ACC112 (cell line): Measurements from ENCODE around the gene TNFAIP8L3.
A peak's percentile ranks its signal among the peaks of the same experiment; 100 is the strongest.
"Not testable (repeated sequence)": the region's sequence is repeated elsewhere in the genome, so short reads cannot be mapped to it uniquely, and the experiment has no call there.

Experiments
- H2AFZ ChIP-seq: fragments of 200-600 bp; sonication (generic); one replicate; pipeline ENCODE4 v1.6.0; 2017; ENCODE audit warnings: antibody characterized with exemption, low read length; ENCODE audit not compliant: unreplicated experiment
- H3K27ac ChIP-seq: fragments of 200-600 bp; sonication (generic); 2 replicates; pipeline ENCODE4 v1.5.1; 2014; ENCODE audit warnings: low read depth, mild to moderate bottlenecking, antibody characterized with exemption, low read length, moderate library complexity
- H3K27me3 ChIP-seq: fragments of 200-600 bp; sonication (generic); 2 replicates; pipeline ENCODE4 v1.6.1; 2014; ENCODE audit warnings: mild to moderate bottlenecking, antibody characterized with exemption, low read length, moderate library complexity, mixed read lengths; ENCODE audit not compliant: insufficient read depth
- H3K36me3 ChIP-seq: fragments of 200-600 bp; sonication (generic); 2 replicates; pipeline ENCODE4 v1.6.1; 2016; ENCODE audit warnings: mild to moderate bottlenecking, antibody characterized with exemption, low read length, moderate library complexity, mixed read lengths; ENCODE audit not compliant: insufficient read depth
- H3K4me1 ChIP-seq: fragments of 200-600 bp; sonication (generic); one replicate; pipeline ENCODE4 v1.6.1; 2016; ENCODE audit warnings: low read length, mixed read lengths; ENCODE audit not compliant: insufficient read depth, unreplicated experiment, control insufficient read depth
- H3K4me3 ChIP-seq: fragments of 200-600 bp; sonication (generic); 2 replicates; pipeline ENCODE4 v1.5.1; 2014; ENCODE audit warnings: mild to moderate bottlenecking, low read depth, low read length
- H3K79me2 ChIP-seq: fragments of 200-600 bp; sonication (generic); one replicate; pipeline ENCODE4 v1.6.0; 2016; ENCODE audit warnings: low read length; ENCODE audit not compliant: control insufficient read depth, unreplicated experiment, insufficient read depth

The TNFAIP8L3 gene

DNA sequence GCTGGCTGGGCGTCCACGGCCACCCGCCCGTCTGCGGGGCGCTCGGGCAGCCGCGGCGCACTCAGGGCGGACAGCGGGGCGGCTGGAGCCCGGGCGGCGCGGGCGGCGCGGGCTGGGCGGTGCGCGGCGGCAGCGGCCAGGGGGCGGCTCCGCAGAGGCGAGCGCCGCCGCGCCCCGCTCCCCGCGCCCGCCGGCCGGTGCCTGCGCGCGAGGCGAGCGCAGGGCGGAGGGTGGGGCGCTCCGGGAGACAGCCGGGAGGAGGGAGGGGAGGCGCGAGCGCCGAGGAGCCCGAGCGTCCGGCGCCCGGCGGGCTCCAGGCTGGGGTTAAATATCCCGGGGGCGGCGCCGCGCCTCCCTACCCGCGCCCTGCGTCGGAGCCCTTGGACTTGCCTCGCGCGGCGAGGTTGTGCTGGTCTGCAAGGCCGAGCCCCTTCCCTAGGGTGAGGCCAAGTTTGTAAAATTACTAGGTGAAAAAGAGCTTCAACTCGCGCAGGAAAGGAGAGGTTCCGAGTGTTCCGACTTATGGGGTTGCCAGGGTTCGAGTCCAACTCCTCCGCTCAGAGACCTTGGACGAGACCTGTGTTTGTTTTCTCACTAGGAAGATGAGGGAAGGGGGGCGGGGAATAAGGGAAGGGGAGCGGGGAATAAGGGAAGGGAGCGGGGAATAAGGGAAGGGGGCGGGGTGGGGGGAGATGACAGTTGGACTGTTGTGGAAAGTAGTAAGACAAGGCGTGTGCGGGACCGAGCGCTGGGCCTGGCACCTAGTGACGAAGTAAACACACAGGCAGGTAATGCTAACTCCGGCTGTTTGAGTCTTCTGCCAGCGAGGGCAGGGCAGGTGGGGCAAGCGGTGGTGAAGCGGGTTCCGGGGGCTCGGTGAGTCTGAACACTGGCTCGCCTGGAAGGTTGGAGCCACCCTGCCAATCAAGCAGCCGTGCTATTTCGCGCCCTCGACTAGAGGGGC, at the start of gene TNFAIP8L3:
TNFAIP8L3 (minus strand) TSS at position 301 of the 964 bp plus-strand sequence. CDS start 311 bp downstream, outside the sequence.
- Histone ChIP-seq H3K36me3 (no peaks in the 10 kb centered on the region), H3K79me2 (peaks cover 32% of the 10 kb centered on the region), H3K27ac (peak within 1 kb of the TSS; percentile 23; the same call in 1 of the 2 replicates), H3K4me1 (peaks cover 47% of the 10 kb centered on the region), H3K4me3 (peak within 1 kb of the TSS; percentile 97), H3K27me3 (no peaks in the 10 kb centered on the region), H2AFZ (peak within 1 kb of the TSS; percentile 97)

DNA sequence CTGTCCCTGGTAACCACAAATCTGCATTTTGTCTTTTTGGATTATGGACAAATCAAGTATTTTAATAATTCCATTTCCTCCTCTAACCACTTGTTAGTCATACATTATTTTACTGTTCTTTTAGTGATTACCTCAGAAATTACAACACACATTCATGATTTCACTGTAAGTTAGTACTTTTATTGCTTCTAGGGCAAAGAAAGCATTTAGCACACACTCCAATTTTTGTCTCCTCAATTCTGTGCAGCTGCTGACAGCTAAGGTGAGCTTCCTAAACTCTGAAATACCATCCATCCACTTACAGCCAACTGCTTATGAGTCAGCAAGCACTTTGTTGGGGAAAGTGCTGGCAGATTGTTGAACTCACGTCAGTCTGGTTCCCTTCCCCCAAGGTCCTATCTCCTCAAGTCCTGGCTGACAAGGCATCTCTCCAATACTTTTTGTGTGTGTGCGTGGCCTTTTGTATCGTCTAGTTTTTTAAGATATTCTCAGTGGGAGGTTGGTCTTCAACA, 49.4 kb upstream of the TNFAIP8L3 start:
- Histone ChIP-seq H3K27ac (peak overlapping the region; percentile 54), H3K36me3 (no peaks in the 10 kb centered on the region), H3K27me3 (no peaks in the 10 kb centered on the region), H3K79me2 (no peaks in the 10 kb centered on the region), H2AFZ (peak overlapping the region; percentile 19), H3K4me3 (0 out of 2 replicates have a peak overlapping the region, but pooled peaks have one; percentile 7), H3K4me1 (peaks cover 13% of the 10 kb centered on the region)

DNA sequence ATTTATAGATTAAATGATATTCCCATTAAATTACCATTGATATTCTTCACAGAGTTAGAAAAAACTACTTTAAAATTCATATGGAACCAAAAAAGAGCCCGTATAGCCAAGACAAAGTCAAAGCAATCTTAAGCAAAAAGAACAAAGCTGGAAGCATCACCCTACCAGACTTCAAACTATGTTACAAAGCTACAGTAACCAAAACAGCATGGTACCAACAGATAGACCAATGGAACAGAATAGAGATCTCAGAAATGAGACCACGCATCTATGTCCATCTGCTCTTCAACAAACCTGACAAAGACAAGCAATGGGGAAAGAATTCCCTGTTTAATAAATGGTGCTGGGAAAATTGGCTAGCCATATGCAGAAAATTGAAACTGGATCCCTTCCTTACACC, 45.6 kb upstream of the TNFAIP8L3 start:
- not testable (repeated sequence) for H3K79me2 ChIP-seq, H3K4me3 ChIP-seq, H3K36me3 ChIP-seq, H3K27me3 ChIP-seq, H3K27ac ChIP-seq, H2AFZ ChIP-seq
- peaks cover 13% of the 10 kb centered on the region for H3K4me1 ChIP-seq

DNA sequence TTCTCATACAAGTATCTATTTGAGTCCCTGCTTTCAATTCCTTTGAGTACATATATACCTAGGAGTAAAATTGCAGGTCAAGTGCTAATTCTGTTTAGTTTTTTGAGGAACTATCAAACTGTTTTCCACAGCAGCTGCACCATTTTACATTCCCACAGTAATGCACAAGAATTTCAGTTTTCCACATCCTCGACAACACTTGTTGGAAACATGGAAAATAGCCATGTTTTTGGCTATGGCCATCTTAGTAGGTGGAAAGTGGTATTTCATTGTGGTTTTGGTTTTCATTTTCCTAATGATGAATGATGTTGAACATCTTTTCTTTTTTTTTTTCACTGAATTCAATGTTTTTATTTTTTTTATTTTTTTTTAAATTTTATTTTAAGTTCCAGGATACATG, 44.4 kb upstream of the TNFAIP8L3 start:
- H3K27me3 ChIP-seq, result no peaks in the 10 kb centered on the region
- no peaks in the 10 kb centered on the region for H3K79me2 ChIP-seq
- no peak overlapping the region for H2AFZ ChIP-seq
- no peaks in the 10 kb centered on the region for H3K36me3 ChIP-seq
- H3K4me1 ChIP-seq, result peaks cover 9% of the 10 kb centered on the region
- no peak overlapping the region for H3K4me3 ChIP-seq
- H3K27ac ChIP-seq, result no peak overlapping the region

DNA sequence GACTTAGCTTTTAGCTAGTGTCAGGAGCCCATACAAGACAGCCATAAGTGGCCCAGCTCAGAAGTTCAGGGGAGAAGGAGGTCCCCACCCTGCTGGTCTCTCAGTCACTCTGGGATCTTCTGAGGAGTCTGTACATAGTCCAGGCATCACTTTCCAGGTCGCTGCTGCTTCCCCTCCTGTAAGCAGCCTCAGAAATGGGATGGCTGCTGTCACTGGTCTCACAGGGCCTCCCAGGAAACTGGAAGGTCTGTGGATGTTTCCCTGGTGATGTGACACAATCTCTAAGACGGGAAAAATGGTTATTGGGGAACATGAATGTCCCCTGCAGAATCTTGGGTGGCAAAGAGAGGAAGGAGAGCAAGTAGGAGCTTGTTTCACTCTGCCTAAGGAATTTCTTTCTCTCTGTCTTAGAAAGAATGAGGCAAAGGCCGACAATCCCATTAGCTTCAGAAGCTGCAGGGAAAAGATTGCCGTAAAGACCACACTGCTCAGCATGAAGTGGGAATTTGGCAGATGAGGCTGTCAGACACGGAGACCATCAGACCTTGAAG, 43.2 kb upstream of the TNFAIP8L3 start:
- no peaks in the 10 kb centered on the region for H3K27me3 ChIP-seq
- H3K4me1 ChIP-seq, result peaks cover 17% of the 10 kb centered on the region
- H2AFZ ChIP-seq, result no peak overlapping the region
- H3K4me3 ChIP-seq, result no peak overlapping the region
- H3K27ac ChIP-seq, result no peak overlapping the region
- no peaks in the 10 kb centered on the region for H3K79me2 ChIP-seq
- H3K36me3 ChIP-seq, result no peaks in the 10 kb centered on the region

DNA sequence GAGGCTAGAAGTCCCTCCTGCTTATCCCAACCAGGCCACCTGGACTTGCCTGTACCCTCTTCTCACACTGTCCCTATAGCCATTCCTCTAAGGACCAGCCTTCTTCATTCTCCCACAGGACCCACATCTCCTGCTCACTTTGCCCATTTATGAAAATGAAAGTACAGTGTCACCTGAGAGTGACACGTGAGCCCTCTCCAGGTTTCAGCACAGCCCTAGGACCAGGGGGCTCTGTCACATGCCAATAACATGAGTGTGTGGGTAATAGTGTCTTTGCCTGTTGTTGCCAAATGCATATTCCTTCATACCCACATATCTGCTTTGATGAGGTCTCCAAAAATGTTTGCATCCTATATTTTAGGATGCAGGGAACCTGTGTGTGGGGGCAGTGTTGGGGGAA, 42.3 kb upstream of the TNFAIP8L3 start:
- H3K27ac ChIP-seq, result no peak overlapping the region
- H3K4me3 ChIP-seq, result no peak overlapping the region
- no peaks in the 10 kb centered on the region for H3K79me2 ChIP-seq
- H3K36me3 ChIP-seq, result no peaks in the 10 kb centered on the region
- no peak overlapping the region for H2AFZ ChIP-seq
- H3K4me1 ChIP-seq, result peaks cover 23% of the 10 kb centered on the region
- H3K27me3 ChIP-seq, result no peaks in the 10 kb centered on the region

DNA sequence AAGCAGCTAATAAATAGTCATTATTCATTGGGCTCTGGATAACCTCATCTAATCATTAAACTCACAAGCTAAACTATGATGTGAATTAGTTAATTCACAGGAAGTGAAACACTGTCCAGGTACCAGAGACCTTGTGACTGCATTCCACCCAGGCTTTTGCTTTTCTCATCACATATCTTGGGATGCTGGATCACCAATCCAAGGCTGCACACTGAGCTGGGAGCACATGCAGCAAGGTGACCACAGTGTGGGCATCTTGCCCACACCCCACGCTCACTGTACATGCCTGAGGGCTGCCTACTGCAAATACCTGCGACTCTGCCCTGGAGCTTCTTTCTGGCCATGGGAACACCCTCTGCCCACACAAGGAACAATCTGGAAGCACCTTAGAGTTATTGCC, 40.6 kb upstream of the TNFAIP8L3 start:
- no peaks in the 10 kb centered on the region for H3K27me3 ChIP-seq
- no peak overlapping the region for H2AFZ ChIP-seq
- peaks cover 35% of the 10 kb centered on the region for H3K4me1 ChIP-seq
- H3K27ac ChIP-seq, result no peak overlapping the region
- no peak overlapping the region for H3K4me3 ChIP-seq
- H3K79me2 ChIP-seq, result no peaks in the 10 kb centered on the region
- no peaks in the 10 kb centered on the region for H3K36me3 ChIP-seq

DNA sequence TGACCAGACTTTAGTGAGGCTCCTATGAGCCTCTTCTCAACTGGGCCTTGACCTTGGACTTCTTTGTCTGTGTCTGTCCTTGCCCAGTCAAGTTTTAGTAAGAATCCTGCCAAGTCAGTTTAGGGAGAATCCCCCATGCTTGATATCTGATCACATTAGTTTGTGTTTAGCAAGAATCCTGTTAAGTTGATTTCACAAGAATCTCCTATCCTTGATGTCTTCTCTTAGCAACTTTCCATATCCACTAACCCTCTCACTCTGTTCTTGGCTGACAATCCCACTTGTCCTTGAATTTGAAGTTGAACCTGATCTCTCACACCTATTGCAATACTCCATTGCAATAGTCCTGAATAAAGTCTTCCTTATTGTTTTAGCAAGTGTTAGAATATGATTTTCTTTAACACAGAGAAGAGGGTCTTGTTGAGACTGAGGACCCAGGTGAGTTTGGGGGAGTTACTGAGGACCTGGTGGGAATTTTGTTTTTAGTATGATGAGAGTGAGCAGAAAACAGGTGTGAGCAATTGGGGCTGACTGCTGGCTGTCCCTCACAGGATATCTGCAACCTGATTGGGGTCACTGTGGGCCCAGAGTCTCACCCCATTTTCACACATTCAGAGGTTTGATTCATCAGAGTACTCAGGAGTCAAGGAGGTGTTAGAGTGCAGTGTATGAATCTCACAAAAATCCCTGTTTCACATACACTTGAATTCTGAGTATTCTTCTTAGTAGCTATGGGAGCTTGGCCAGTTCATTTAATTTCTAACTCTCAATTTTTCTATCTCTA, 39.9 kb upstream of the TNFAIP8L3 start:
- Histone ChIP-seq H3K4me3 (no peak overlapping the region), H2AFZ (no peak overlapping the region), H3K27ac (no peak overlapping the region), H3K36me3 (no peaks in the 10 kb centered on the region), H3K4me1 (peaks cover 35% of the 10 kb centered on the region), H3K79me2 (no peaks in the 10 kb centered on the region), H3K27me3 (no peaks in the 10 kb centered on the region)

DNA sequence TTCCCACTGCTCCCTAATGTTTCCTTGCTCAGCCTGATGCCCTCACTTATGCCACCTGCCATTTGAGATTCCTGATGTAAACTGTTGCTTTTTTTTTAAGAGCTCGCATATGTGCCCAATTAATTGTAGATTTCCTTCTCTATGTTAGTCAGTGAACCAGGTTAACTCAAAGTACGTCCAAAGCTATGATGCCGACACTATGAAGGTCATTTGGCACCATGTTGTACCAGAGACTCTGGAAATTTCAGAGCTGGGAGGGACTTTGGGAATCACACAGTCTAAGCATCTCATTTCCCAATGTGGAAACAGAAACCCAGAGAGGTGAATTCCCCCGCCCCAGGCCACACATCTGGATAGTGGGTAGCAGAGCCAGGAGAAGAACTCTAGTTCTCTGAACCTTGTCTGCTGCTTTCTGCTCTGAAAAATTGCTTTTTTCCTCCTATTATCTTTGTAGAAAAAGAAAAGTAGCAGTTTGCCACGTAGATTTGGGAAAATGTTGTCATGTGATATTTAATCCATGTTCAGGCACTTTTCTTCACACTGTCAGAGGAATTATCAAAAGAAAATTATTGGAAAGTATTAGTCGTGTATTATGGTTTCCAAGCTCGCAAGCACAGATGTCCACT, 38.5 kb upstream of the TNFAIP8L3 start:
- peak overlapping the region; percentile 95 for H3K27ac ChIP-seq
- H2AFZ ChIP-seq, result peak overlapping the region; percentile 73
- H3K27me3 ChIP-seq, result no peaks in the 10 kb centered on the region
- no peaks in the 10 kb centered on the region for H3K79me2 ChIP-seq
- H3K4me3 ChIP-seq, result no peak overlapping the region; the same call in 1 of the 2 replicates
- H3K4me1 ChIP-seq, result peaks cover 41% of the 10 kb centered on the region
- no peaks in the 10 kb centered on the region for H3K36me3 ChIP-seq
